GM08714 (cell line): ENCODE data around the gene PRSS57.
A peak's percentile ranks its signal among the peaks of the same experiment; 100 is the strongest.
"Not testable (repeated sequence)": the region's sequence is repeated elsewhere in the genome, so short reads cannot be mapped to it uniquely, and the experiment has no call there.

ENCODE experiments used
- H3K4me3 ChIP-seq: fragments of 200-500 bp; sonication (Bioruptor generic); 2 replicates; pipeline ENCODE4 v1.5.1; 2014; ENCODE audit warnings: mild to moderate bottlenecking, low read length, inconsistent platforms
- ZNF274 ChIP-seq: IDR thresholded peaks from 2 replicates; pipeline ENCODE4 v1.6.1; 2012; ENCODE audit warnings: mild to moderate bottlenecking, low read depth, low read length

Gene PRSS57

DNA sequence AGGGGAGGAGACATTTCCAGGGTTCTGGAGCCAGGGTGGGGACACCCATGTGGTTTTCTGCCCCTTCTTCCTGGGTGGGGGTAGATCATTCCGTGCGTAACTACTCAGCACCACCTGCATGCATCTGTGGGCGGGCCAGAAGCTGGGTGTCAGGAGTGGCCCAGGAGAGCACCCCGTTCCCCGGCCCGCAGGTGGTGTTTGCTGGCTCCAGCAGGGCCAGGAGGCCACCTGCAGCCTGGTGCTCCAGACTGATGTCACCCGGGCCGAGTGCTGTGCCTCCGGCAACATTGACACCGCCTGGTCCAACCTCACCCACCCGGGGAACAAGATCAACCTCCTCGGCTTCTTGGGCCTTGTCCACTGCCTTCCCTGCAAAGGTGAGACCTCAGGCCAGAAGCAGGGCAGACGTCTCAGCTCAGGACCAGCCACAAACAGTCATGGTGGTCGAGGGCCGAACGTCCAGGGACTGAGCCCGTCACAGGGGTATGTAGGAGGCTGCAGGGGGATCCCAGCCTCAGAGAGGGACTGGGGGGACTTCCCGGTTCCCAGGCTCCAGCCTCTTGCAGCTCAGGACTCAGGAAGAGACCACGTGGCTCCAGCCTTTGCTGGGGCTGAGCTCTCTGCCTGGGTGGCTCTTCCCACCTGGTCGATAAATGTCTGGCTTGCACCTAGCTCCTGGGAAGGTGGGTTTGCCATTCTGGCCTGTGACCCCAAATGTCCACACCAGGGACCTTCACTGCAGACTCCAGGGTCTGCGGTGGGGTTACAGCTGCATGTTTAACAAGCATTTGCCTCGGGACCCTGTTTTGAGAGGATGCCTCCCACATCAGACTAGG lies 17.4 kb downstream of the PRSS57 start:
- H3K4me3 ChIP-seq = no peak overlapping the region; the same call in 1 of the 2 replicates
- no peak for TF ChIP-seq ZNF274

DNA sequence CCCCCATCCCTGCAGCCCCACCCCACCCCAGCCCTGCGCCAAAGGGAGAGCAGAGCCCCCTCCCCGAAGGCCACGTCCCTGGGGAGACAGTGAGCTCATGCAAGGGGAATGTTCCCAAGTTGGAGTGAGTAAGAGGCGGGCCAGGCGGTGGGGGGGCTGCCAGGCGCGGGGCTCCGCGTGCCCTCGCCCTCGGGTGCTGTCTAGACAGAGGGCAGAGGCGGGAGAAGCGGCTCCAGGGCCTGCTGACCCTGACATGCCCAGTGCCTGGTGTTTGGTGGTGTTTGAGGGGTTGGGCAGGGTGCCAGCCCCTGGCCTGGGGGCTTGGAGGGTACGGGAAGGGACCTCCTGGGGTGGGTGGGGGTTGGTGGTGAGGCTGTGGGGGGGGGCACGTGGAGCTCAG lies 18.1 kb downstream of the PRSS57 start:
- no peak overlapping the region for H3K4me3 ChIP-seq
- TF ChIP-seq ZNF274 = no peak

- H3K4me3 ChIP-seq = peak within 1 kb of the TSS; percentile 5; the same call in 1 of the 2 replicates
- TF ChIP-seq ZNF274 = no peak
Observed at GRCh38 chr19:676339-677105, 18.7 kb downstream of the PRSS57 start, which contains the start of gene FSTL3. FSTL3 (plus strand) TSS chr19:676392; CDS start chr19:676424, 32 bp downstream.

DNA sequence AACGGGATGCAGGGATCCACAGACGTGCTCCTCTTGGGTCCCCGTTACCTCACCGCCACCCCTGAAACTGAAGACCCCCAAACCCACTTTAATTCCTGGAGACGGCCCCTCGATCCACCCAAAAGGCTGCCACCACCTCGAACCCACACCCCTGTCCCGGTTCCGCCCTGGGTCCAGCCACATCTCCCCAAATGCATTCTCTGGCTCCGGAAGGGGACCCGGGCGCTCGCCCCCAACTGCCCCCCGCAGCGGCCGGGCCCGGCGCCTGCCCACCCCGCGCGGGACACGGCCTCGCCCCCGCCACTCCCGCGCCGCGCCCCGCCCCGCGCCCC lies 19.3 kb downstream of the PRSS57 start:
- no peak overlapping the region for H3K4me3 ChIP-seq

GRCh38 chr19:674282-675151 lies 20.7 kb downstream of the PRSS57 start:
- no peak overlapping the region for H3K4me3 ChIP-seq
- no peak for TF ChIP-seq ZNF274

More for the DNA sequence above, 19.3 kb downstream of the PRSS57 start:
- no peak for TF ChIP-seq ZNF274

GRCh38 chr19:670609-671075 lies 24.6 kb downstream of the PRSS57 start:
- H3K4me3 ChIP-seq = no peak overlapping the region
- TF ChIP-seq ZNF274 = no peak

- not testable (repeated sequence) for H3K4me3 ChIP-seq
Observed at GRCh38 chr19:668675-669434, 26.4 kb downstream of the PRSS57 start.

GRCh38 chr19:666985-667573 lies 28.2 kb downstream of the PRSS57 start:
- H3K4me3 ChIP-seq = not testable (repeated sequence)

DNA sequence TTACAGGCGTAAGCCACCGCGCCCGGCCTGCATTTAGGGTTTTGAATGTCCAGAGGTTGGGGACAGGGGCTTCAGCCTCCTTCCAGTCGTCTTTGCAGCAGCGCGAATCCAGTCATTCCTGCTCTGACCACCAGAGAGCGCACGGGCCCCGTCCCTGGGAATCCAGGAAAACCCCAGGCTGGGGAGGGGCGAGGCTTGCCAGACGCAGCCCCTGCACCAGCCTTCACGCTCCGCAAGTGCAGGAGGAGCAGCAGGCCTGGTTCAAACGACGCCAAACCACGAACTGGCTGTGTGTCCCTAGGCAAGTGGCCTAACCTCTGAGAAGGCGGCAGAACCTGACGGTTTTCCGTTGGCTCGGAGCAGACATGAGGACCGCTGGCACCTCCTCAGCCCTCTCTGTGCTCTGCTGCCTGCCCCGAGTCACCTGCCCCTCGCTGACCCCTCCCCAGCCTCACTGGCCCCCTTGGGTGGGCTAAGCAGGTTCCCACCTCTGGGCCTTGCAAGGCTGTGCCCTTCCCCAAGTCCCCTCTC lies 30.3 kb downstream of the PRSS57 start:
- H3K4me3 ChIP-seq = no peak overlapping the region
- no peak for TF ChIP-seq ZNF274

- H3K4me3 ChIP-seq = peak overlapping the region; percentile 68; the same call in 1 of the 2 replicates
- TF ChIP-seq ZNF274 = no peak
Observed at GRCh38 chr19:663682-664117, 31.6 kb downstream of the PRSS57 start.

DNA sequence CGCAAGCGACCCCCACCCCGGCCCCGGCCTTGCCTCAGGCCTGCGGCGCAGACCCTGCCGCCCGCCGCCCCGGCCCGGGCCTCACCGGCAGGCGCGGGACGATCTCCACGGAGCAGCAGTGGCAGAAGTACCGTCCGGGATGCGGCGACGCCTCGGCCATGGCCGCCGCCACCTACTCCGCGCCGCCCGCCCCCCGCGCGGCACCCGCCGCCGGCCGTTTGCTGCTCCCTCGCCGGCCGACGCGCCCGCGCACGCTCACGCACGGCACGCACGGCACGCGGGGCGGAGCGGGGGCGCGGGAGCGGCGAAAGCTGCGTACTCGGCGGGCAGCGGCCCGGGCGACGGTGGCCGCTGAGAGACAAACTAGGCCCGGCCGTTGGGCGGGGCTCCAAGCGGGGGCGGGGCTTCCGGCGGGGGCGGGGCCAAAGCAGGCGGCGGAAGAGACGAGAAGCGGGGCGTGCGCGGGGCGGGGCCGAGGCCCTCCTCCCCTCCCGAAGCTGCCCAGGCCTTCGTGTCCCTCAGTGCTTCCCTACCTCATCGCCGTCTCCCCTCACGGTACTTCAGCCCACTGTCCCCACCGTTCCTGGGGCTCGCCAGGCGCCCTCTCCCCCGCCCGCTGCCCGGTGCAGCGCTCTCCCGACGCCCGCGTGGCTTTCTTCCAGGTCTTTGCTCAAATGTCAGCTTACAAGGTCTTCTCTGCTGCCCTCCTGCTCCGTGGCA lies 32.1 kb downstream of the PRSS57 start, which contains the start of gene RNF126:
RNF126 (minus strand) TSS at position 253 of the 720 bp plus-strand sequence; CDS start at position 160, 93 bp downstream.
- peak within 1 kb of the TSS; percentile 68 for H3K4me3 ChIP-seq
- no peak for TF ChIP-seq ZNF274
